HepG2 (cell line): ENCODE data around the gene CD93. TPM values are rescaled to one million over a fixed set of nuclear protein-coding genes. Genes with fewer than 3 reads are reported as not detected.

Experiments
- ATAC-seq: fragments of 200-7000 bp; cut with Tn5 transposase; 3 replicates; pipeline ENCODE4 v1.9.1; 2020; ENCODE audit warnings: mild to moderate bottlenecking, moderate library complexity
- BruUV-seq: library from RNA; stranded (reverse); fragments of 400-500 nt; replicated peaks from 2 replicates; lab custom pipeline; 2021; lab: Mats Ljungman, UMichigan
- CTCF ChIA-PET: fragments of 300-600 bp; formaldehyde crosslinking; extraction: SDS; loops from one replicate; lab custom pipeline; 2021; ENCODE audit warnings: low total read pairs, inconsistent platforms, low intra/inter-chr PET ratio; lab: Yijun Ruan, JAX
- POLR2A ChIA-PET: fragments of 350-600 bp; sonication (Branson Sonifier 250); formaldehyde crosslinking; loops from one replicate; lab custom pipeline; 2020; ENCODE audit warnings: antibody characterized with exemption, inconsistent platforms; lab: Yijun Ruan, JAX
- DNase-seq: peaks from one replicate; pipeline ENCODE4 v3.0.0-alpha.2; 2015; ENCODE audit warnings: low spot score
- FAIRE-seq: peaks from 3 replicates; lab custom pipeline; 2011; peaks lifted over from hg19 to GRCh38; lab: Jason Lieb, UNC
- H2AFZ ChIP-seq: one replicate; pipeline ENCODE4 v1.6.1; 2011; ENCODE audit warnings: low read length, inconsistent platforms
- H3K27ac ChIP-seq: fragments of 300-600 bp; 3 replicates; pipeline ENCODE4 v1.8.0; 2011; ENCODE audit warnings: mixed run types, mild to moderate bottlenecking, mixed read lengths, low read length, inconsistent platforms; ENCODE audit not compliant: insufficient read depth; ENCODE audit errors: extremely low read length
- H3K27me3 ChIP-seq, 2 experiments: fragments of 200-600 bp in 1 of 2; 2 replicates in 1 of 2; 3 replicates in 1 of 2; pipeline versions ENCODE4 v1.6.0 to v1.8.0; 2011; ENCODE audit warnings: low read length in 2 of 2, mild to moderate bottlenecking in 2 of 2, moderate library complexity in 2 of 2, inconsistent platforms in 1 of 2; ENCODE audit not compliant: insufficient read depth in 2 of 2, control insufficient read depth in 1 of 2
- H3K36me3 ChIP-seq, 2 experiments: fragments of 200-600 bp in 1 of 2; replicated peaks in 1 of 2; 2 replicates in 1 of 2; 3 replicates in 1 of 2; pipeline versions ENCODE4 v1.5.1 to v1.8.0; 2011; ENCODE audit warnings: low read length in 2 of 2, inconsistent platforms in 1 of 2; ENCODE audit not compliant: insufficient read depth in 2 of 2, control insufficient read depth in 1 of 2
- H3K4me1 ChIP-seq: 2 replicates; pipeline ENCODE4 v1.5.1; 2012; ENCODE audit warnings: low read length, inconsistent platforms; ENCODE audit not compliant: insufficient read depth
- H3K4me2 ChIP-seq: 2 replicates; pipeline ENCODE4 v1.6.0; 2011; ENCODE audit warnings: low read depth, low read length, inconsistent platforms
- H3K4me3 ChIP-seq, 3 experiments: fragments of 200-600 bp in 1 of 3; sonication (generic), shearing (Covaris generic) in 1 of 3; replicated peaks in 1 of 3; 2 replicates each; pipeline ENCODE4 v1.5.1; 2011 to 2016; ENCODE audit warnings: low read length in 3 of 3, inconsistent platforms in 2 of 3, low read depth in 2 of 3, mild to moderate bottlenecking in 2 of 3, control low read depth in 1 of 3, mixed read lengths in 1 of 3; ENCODE audit not compliant: insufficient read depth in 1 of 3
- H3K79me2 ChIP-seq: one replicate; pipeline ENCODE4 v1.6.1; 2011; ENCODE audit warnings: low read length, inconsistent platforms; ENCODE audit not compliant: insufficient read depth
- H3K9ac ChIP-seq: 2 replicates; pipeline ENCODE4 v1.6.0; 2011; ENCODE audit warnings: mild to moderate bottlenecking, low read depth, low read length, inconsistent platforms; ENCODE audit not compliant: insufficient read depth
- H3K9me3 ChIP-seq: 2 replicates; pipeline ENCODE4 v1.5.1; 2012; ENCODE audit warnings: mild to moderate bottlenecking, low read length
- H4K20me1 ChIP-seq: 2 replicates; pipeline ENCODE4 v1.6.0; 2011; ENCODE audit warnings: inconsistent platforms, mild to moderate bottlenecking, low read length, moderate library complexity; ENCODE audit not compliant: insufficient read depth
- CENPT ChIP-seq: sonication (generic); formaldehyde crosslinking; IDR thresholded peaks from 2 replicates; pipeline ENCODE4 v1.8.0; 2022; ENCODE audit warnings: low read depth, mild to moderate bottlenecking, moderate library complexity, missing genetic modification reagents
- GABPB1 ChIP-seq: IDR thresholded peaks from 2 replicates; pipeline ENCODE4 v1.6.1; 2016; ENCODE audit warnings: mild to moderate bottlenecking, missing genetic modification reagents, moderate library complexity, missing compliant biosample characterization
- HOXA3 ChIP-seq: sonication (generic); formaldehyde crosslinking; IDR thresholded peaks from 2 replicates; pipeline ENCODE4 v1.5.0; 2020; ENCODE audit warnings: missing genetic modification reagents
- MAFF ChIP-seq: IDR thresholded peaks from 2 replicates; pipeline ENCODE4 v1.6.1; 2011; ENCODE audit warnings: low read depth, low read length, improper control_type of control experiment
- MEIS1 ChIP-seq: sonication (generic); formaldehyde crosslinking; IDR thresholded peaks from 2 replicates; pipeline ENCODE4 v1.9.0; 2021; ENCODE audit warnings: mild to moderate bottlenecking, missing genetic modification reagents, moderate library complexity, borderline replicate concordance
- NR2F1 ChIP-seq, 2 experiments: fragments of 450-650 bp in 1 of 2; formaldehyde crosslinking in 1 of 2; IDR thresholded peaks; 2 replicates each; pipeline versions ENCODE4 v1.5.0 to v1.6.1; 2016 to 2020; ENCODE audit warnings: mild to moderate bottlenecking in 1 of 2, missing compliant biosample characterization in 1 of 2, missing genetic modification reagents in 1 of 2, moderate library complexity in 1 of 2
- TBX3 ChIP-seq: fragments of 450-650 bp; IDR thresholded peaks from 2 replicates; pipeline ENCODE4 v1.6.1; 2017; ENCODE audit warnings: antibody characterized with exemption, mild to moderate bottlenecking, inconsistent platforms, borderline replicate concordance
- TCF7L2 ChIP-seq: IDR thresholded peaks from 2 replicates; pipeline ENCODE4 v1.6.1; 2011; ENCODE audit warnings: mild to moderate bottlenecking, low read depth, low read length, moderate library complexity
- ZFAT ChIP-seq: sonication (generic); formaldehyde crosslinking; conservative IDR thresholded peaks from 2 replicates; pipeline ENCODE4 v1.8.1; 2023; ENCODE audit warnings: missing genetic modification reagents, inconsistent platforms
- WGBS: methylation state at CpG from one replicate; pipeline ENCODE4 v1.1.6; 2017; ENCODE audit warnings: low lambda C conversion rate; 5-methylcytosine and 5-hydroxymethylcytosine counted together
- in situ Hi-C: cut with HindIII; loops from 2 replicates; pipeline ENCODE4 v1.10.0; 2017; ENCODE audit warnings: low pct_unique_long_range_greater_than_20kb; ENCODE audit not compliant: extremely low pct_ligation_motif_present
- intact Hi-C: fragments of 100-400 bp; cut with micrococcal nuclease; formaldehyde crosslinking; loops from one replicate; pipeline ENCODE4 v1.10.0; 2022; ENCODE audit not compliant: unreplicated experiment
- polyA plus RNA-seq, 8 experiments: library from polyadenylated mRNA; depleted of rRNA in 3 of 8; stranded (reverse) in 7 of 8; unstranded in 1 of 8; fragments of >200 nt; fragmentation: Illumina TruSeq in 4 of 8; extraction: Trizol in 4 of 8; gene quantifications; 2 replicates each; pipeline versions ENCODE4 v1.2.1 to v1.2.3, GENCODE V29; 2011 to 2016; ENCODE audit warnings: low read depth in 4 of 8, missing spikeins in 1 of 8, mixed read lengths in 1 of 8; ENCODE audit not compliant: insufficient read depth in 1 of 8
- total RNA-seq, 5 experiments: library from RNA; depleted of rRNA; stranded (reverse); fragments of >200 nt; fragmentation: Illumina TruSeq; extraction: Trizol; gene quantifications; 2 replicates each; pipeline ENCODE4 v1.2.3, GENCODE V29; 2016; ENCODE audit warnings: low read depth in 1 of 5
- TF ChIP-seq, protein P1 (sequence below): sonication (generic); formaldehyde crosslinking; IDR thresholded peaks from 2 replicates; pipeline ENCODE4 v1.4.0; 2020; ENCODE audit warnings: missing genetic modification reagents
- TF ChIP-seq, protein P2 (sequence below): sonication (generic); formaldehyde crosslinking; IDR thresholded peaks from 2 replicates; pipeline ENCODE4 v1.8.1; 2023; ENCODE audit warnings: missing genetic modification reagents, mild to moderate bottlenecking, borderline replicate concordance
- TF ChIP-seq, protein P3 (sequence below): sonication (generic); formaldehyde crosslinking; IDR thresholded peaks from 2 replicates; pipeline ENCODE4 v1.4.0; 2020; ENCODE audit warnings: mild to moderate bottlenecking, missing genetic modification reagents, borderline replicate concordance
- TF ChIP-seq, protein P4 (sequence below): sonication (generic); formaldehyde crosslinking; IDR thresholded peaks from 2 replicates; pipeline ENCODE4 v1.5.0; 2020; ENCODE audit warnings: missing genetic modification reagents

Gene CD93
- total and polyA plus RNA-seq, 2 of the 13 experiments (the other 11 are each of a cell fraction or from before 2014, with no cell fraction given): not detected

DNA sequence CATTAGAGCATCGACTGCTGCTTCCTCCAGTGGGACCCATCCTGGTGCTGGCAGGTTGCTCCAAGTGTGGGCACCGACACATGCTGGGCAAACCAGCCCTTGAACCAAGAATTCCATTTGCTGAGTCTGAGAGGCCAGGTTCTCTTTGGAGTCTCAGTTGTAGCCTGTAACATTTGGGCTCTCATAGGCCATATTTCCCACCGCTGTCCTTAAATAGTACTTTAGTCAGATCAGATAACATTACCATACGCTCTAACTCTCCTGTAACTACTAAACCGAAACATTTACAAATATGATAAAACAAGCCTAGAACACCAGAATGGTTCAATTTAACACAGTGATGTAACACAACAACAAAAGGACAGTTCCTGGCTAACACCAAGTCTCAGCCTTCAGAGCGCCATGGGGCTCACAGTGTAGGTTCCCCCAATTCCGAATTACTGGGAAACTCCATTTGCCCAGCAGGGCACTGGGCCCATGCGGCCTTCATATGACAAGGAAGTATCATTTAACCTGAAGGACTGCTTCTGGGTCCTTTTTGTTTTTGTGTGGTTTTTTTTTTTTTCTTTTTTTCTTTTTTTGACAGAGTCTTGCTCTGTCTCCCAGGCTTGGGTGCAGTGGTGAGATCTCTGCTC, 28.4 kb upstream of the CD93 start:
- H4K20me1 ChIP-seq: no peaks in the 10 kb centered on the region
- POLR2A ChIA-PET: no interaction called here
- 61% methylated on average over 8 of the region's 8 CpGs for WGBS
- intact Hi-C loops: no loop called here
- H2AFZ ChIP-seq: no peak overlapping the region
- no peaks in the 10 kb centered on the region for H3K36me3 ChIP-seq
- H3K9ac ChIP-seq: no peak overlapping the region
- BruUV-seq: no TSS peak
- H3K27ac ChIP-seq: no peak overlapping the region
- no peak for ATAC-seq
- no peaks in the 10 kb centered on the region for H3K4me1 ChIP-seq
- no peak for DNase-seq
- H3K27me3 ChIP-seq: peaks cover 4 to 20% of the 10 kb centered on the region in 2 experiments; a peak in 3 of 5 replicates
- no peak overlapping the region for H3K4me3 ChIP-seq
- H3K4me2 ChIP-seq: no peak overlapping the region
- in situ Hi-C loops: no loop called here
- no peaks in the 10 kb centered on the region for H3K79me2 ChIP-seq
- H3K9me3 ChIP-seq: no peaks in the 10 kb centered on the region
- CTCF ChIA-PET: no interaction called here
- FAIRE-seq: no peak
- TF ChIP-seq TBX3: no peak
- TF ChIP-seq ZFAT: no peak
- no peak for TF ChIP-seq GABPB1 (CRISPR knock-in tag)
- TF ChIP-seq, protein P1, sequence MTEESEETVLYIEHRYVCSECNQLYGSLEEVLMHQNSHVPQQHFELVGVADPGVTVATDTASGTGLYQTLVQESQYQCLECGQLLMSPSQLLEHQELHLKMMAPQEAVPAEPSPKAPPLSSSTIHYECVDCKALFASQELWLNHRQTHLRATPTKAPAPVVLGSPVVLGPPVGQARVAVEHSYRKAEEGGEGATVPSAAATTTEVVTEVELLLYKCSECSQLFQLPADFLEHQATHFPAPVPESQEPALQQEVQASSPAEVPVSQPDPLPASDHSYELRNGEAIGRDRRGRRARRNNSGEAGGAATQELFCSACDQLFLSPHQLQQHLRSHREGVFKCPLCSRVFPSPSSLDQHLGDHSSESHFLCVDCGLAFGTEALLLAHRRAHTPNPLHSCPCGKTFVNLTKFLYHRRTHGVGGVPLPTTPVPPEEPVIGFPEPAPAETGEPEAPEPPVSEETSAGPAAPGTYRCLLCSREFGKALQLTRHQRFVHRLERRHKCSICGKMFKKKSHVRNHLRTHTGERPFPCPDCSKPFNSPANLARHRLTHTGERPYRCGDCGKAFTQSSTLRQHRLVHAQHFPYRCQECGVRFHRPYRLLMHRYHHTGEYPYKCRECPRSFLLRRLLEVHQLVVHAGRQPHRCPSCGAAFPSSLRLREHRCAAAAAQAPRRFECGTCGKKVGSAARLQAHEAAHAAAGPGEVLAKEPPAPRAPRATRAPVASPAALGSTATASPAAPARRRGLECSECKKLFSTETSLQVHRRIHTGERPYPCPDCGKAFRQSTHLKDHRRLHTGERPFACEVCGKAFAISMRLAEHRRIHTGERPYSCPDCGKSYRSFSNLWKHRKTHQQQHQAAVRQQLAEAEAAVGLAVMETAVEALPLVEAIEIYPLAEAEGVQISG: no peak
- no peak for TF ChIP-seq CENPT (CRISPR knock-in tag)
- no peak for TF ChIP-seq TCF7L2
- no peak for TF ChIP-seq MEIS1 (CRISPR knock-in tag)
- TF ChIP-seq, protein P2, sequence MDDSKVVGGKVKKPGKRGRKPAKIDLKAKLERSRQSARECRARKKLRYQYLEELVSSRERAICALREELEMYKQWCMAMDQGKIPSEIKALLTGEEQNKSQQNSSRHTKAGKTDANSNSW: no peak
- TF ChIP-seq MAFF: no peak
- TF ChIP-seq, protein P3, sequence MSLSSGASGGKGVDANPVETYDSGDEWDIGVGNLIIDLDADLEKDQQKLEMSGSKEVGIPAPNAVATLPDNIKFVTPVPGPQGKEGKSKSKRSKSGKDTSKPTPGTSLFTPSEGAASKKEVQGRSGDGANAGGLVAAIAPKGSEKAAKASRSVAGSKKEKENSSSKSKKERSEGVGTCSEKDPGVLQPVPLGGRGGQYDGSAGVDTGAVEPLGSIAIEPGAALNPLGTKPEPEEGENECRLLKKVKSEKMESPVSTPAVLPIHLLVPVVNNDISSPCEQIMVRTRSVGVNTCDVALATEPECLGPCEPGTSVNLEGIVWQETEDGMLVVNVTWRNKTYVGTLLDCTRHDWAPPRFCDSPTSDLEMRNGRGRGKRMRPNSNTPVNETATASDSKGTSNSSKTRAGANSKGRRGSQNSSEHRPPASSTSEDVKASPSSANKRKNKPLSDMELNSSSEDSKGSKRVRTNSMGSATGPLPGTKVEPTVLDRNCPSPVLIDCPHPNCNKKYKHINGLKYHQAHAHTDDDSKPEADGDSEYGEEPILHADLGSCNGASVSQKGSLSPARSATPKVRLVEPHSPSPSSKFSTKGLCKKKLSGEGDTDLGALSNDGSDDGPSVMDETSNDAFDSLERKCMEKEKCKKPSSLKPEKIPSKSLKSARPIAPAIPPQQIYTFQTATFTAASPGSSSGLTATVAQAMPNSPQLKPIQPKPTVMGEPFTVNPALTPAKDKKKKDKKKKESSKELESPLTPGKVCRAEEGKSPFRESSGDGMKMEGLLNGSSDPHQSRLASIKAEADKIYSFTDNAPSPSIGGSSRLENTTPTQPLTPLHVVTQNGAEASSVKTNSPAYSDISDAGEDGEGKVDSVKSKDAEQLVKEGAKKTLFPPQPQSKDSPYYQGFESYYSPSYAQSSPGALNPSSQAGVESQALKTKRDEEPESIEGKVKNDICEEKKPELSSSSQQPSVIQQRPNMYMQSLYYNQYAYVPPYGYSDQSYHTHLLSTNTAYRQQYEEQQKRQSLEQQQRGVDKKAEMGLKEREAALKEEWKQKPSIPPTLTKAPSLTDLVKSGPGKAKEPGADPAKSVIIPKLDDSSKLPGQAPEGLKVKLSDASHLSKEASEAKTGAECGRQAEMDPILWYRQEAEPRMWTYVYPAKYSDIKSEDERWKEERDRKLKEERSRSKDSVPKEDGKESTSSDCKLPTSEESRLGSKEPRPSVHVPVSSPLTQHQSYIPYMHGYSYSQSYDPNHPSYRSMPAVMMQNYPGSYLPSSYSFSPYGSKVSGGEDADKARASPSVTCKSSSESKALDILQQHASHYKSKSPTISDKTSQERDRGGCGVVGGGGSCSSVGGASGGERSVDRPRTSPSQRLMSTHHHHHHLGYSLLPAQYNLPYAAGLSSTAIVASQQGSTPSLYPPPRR (CRISPR knock-in tag): no peak
- TF ChIP-seq, protein P4, sequence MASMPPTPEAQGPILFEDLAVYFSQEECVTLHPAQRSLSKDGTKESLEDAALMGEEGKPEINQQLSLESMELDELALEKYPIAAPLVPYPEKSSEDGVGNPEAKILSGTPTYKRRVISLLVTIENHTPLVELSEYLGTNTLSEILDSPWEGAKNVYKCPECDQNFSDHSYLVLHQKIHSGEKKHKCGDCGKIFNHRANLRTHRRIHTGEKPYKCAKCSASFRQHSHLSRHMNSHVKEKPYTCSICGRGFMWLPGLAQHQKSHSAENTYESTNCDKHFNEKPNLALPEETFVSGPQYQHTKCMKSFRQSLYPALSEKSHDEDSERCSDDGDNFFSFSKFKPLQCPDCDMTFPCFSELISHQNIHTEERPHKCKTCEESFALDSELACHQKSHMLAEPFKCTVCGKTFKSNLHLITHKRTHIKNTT (CRISPR knock-in tag): no peak
- no peak for TF ChIP-seq HOXA3 (CRISPR knock-in tag)
- no peak for TF ChIP-seq NR2F1 (CRISPR knock-in tag; IDR thresholded peaks at IDR 0.05)
